Sigmoid colon (tissue), 7 donors: ENCODE data around the gene FBXO40. TPM values are rescaled to one million over a fixed set of nuclear protein-coding genes. Genes with fewer than 3 reads are reported as not detected.
A peak's percentile ranks its signal among the peaks of the same experiment; 100 is the strongest.

Experiments
- DNase-seq: peaks from one replicate; pipeline ENCODE4 v3.0.0-alpha.2; 2019
- H3K27ac ChIP-seq, 4 donors: fragments of 200-600 bp; sonication (generic); one replicate each; pipeline ENCODE4 v1.5.1; 2016 to 2019; ENCODE audit warnings: mild to moderate bottlenecking in 1 of 4
- H3K27me3 ChIP-seq, 3 donors: fragments of 200-600 bp; sonication (generic); one replicate each; pipeline ENCODE4 v1.5.1; 2019; ENCODE audit warnings: mild to moderate bottlenecking in 1 of 3
- H3K36me3 ChIP-seq, 4 donors: fragments of 200-600 bp; sonication (generic); one replicate each; pipeline ENCODE4 v1.5.1; 2016 to 2019
- H3K4me1 ChIP-seq, 4 donors: fragments of 200-600 bp; sonication (generic); one replicate each; pipeline ENCODE4 v1.5.1; 2017 to 2019
- H3K4me3 ChIP-seq, 4 donors: fragments of 200-600 bp; sonication (generic); one replicate each; pipeline ENCODE4 v1.5.1; 2017 to 2019; ENCODE audit warnings: mild to moderate bottlenecking in 2 of 4, moderate library complexity in 1 of 4
- H3K9me3 ChIP-seq, 4 donors: fragments of 200-600 bp in 3 of 4; sonication (generic) in 3 of 4; one replicate each; pipeline versions ENCODE4 v1.5.1 to v1.6.1; 2013 to 2019
- EP300 ChIP-seq, 4 donors: sonication (generic); formaldehyde crosslinking; IDR thresholded peaks; one replicate each; pipeline ENCODE4 v1.6.1; 2017; ENCODE audit warnings: antibody characterized with exemption in 4 of 4
- POLR2A ChIP-seq, 2 donors: fragments of 450-650 bp; IDR thresholded peaks; one replicate each; pipeline ENCODE4 v1.6.1; 2016; ENCODE audit warnings: antibody characterized with exemption in 2 of 2, mild to moderate bottlenecking in 2 of 2, moderate library complexity in 2 of 2
- POLR2AphosphoS5 ChIP-seq, 4 donors: sonication (generic); formaldehyde crosslinking; IDR thresholded peaks; one replicate each; pipeline ENCODE4 v1.6.1; 2017; ENCODE audit warnings: antibody characterized with exemption in 4 of 4
- WGBS, 2 donors: extraction: QIAGEN DNeasy Blood & Tissue Kit; methylation state at CpG; one replicate each; pipeline ENCODE4 v1.1.7; 2013; 5-methylcytosine and 5-hydroxymethylcytosine counted together
- intact Hi-C: fragments of 100-400 bp; cut with DNase I; formaldehyde crosslinking; loops from one replicate; pipeline ENCODE4 v1.15.1; 2023
- polyA plus RNA-seq, 3 donors: library from polyadenylated mRNA; stranded (reverse); fragments of 200-250 nt; gene quantifications; one replicate each; pipeline ENCODE4 v1.2.3, GENCODE V29; 2013
- total RNA-seq, 4 donors: library from RNA; depleted of rRNA; stranded (reverse); fragments of >200 nt; gene quantifications; one replicate each; pipeline ENCODE4 v1.1.0, GENCODE V29; 2016
- TF ChIP-seq, protein P1 (sequence below), 4 experiments: fragments of 450-650 bp in 3 of 4; fragments of 200-600 bp in 1 of 4; IDR thresholded peaks; one replicate each; pipeline ENCODE4 v1.5.1; 2016 to 2019; ENCODE audit warnings: antibody characterized with exemption in 4 of 4, mild to moderate bottlenecking in 3 of 4, moderate library complexity in 2 of 4
- donor health status: healthy with polysubstance abuse.
- donor health status: Bipolar disorder and iron deficiency.
- donor health status: healthy.

FBXO40 gene
- total and polyA plus RNA-seq, 7 donors: under 0.01 TPM; not detected in 6

DNA sequence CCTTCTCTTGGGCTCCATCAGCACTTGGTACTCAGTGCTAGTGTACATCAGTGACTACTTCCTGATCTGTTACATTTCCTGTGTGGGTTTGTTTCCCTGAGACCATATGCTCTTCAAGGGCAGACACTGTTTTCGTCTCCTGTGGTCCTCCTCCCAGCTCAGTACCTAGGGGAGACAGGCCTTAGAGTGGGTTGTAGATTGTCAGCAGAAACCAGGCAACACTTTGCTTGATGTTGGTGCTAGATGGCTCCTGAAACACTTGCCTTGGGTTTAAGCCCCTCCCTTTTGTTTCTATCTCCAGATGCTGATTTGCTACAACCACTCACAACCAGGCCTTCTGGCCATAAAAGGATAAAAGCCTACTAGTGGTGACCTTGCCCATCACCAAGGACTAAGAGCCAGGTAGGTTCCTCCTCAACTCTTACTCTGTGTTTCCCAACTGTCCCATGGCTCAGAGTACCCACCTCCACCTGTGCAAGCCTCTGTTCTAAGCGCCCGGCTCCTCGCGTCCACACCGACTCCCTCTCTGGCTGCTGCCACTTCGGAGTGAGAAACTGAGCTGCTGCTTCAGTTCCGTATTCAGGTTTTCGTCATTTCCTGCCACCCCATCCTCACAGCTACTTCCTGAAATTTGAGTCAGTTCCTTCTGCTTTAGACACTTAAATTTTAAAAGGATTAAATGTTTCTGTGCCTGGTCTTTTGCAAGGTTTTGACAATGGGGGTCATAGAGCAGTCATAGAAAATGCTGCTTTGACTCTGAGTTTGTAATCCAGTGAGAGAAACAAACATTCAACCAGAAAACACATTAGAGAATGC lies 67.4 kb downstream of the FBXO40 start, which contains the start of gene HCLS1:
Gene HCLS1 (minus strand): TSS at position 548 of the 816 bp plus-strand sequence. CDS start 2,556 bp downstream, outside the sequence.
- no peaks in the 10 kb centered on the region for H3K4me1 ChIP-seq
- no peaks in the 10 kb centered on the region for H3K27me3 ChIP-seq
- H3K4me3 ChIP-seq: peak within 1 kb of the TSS in 3 of 4 donors; percentile 7 to 32 (median 24)
- no peaks in the 10 kb centered on the region for H3K9me3 ChIP-seq
- no peak for TF ChIP-seq EP300 (IDR thresholded peaks at IDR 0.05)
- TF ChIP-seq, protein P1, sequence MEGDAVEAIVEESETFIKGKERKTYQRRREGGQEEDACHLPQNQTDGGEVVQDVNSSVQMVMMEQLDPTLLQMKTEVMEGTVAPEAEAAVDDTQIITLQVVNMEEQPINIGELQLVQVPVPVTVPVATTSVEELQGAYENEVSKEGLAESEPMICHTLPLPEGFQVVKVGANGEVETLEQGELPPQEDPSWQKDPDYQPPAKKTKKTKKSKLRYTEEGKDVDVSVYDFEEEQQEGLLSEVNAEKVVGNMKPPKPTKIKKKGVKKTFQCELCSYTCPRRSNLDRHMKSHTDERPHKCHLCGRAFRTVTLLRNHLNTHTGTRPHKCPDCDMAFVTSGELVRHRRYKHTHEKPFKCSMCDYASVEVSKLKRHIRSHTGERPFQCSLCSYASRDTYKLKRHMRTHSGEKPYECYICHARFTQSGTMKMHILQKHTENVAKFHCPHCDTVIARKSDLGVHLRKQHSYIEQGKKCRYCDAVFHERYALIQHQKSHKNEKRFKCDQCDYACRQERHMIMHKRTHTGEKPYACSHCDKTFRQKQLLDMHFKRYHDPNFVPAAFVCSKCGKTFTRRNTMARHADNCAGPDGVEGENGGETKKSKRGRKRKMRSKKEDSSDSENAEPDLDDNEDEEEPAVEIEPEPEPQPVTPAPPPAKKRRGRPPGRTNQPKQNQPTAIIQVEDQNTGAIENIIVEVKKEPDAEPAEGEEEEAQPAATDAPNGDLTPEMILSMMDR (IDR thresholded peaks at IDR 0.05): no peak
- peak in 1 of 2 donors; percentile 45 for TF ChIP-seq POLR2A (IDR thresholded peaks at IDR 0.05)
- TF ChIP-seq POLR2AphosphoS5 (IDR thresholded peaks at IDR 0.05): peak in 3 of 4 donors; percentile 62 to 66 (median 65)
- 34 to 78% methylated on average over 9 of the region's 9 CpGs for WGBS, 2 donors
- H3K27ac ChIP-seq: peak within 1 kb of the TSS; percentile 46 to 55 (median 52)
- DNase-seq: peak; percentile 76
- intact Hi-C loops: no loop called here
- peaks cover 7 to 34% (median 21%) of the 10 kb centered on the region in 4 donors for H3K36me3 ChIP-seq

DNA sequence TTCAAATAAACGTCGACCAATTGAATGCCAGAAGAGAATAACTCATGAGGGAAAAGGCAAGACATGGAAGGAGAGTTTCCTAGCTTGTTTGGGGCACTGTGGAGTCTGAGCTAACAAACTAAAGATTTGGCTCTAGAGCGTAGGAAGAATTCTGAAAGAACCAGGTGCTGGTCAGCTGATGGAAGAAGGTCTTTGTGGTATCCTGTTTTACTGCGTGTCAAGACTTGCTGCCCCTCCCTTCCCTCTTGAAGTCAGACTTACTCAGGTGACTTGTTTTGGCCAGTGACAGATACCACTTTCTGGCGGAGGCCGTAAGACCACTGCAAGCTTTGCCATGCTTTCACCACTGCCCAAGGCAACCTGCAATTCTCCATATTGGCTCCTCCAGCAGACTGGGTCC lies 68.2 kb downstream of the FBXO40 start:
- TF ChIP-seq POLR2AphosphoS5 (IDR thresholded peaks at IDR 0.05) (no peak), EP300 (IDR thresholded peaks at IDR 0.05) (no peak), POLR2A (IDR thresholded peaks at IDR 0.05) (no peak)
- peaks cover 11 to 42% (median 29%) of the 10 kb centered on the region in 4 donors for H3K36me3 ChIP-seq
- no peak for DNase-seq

DNA sequence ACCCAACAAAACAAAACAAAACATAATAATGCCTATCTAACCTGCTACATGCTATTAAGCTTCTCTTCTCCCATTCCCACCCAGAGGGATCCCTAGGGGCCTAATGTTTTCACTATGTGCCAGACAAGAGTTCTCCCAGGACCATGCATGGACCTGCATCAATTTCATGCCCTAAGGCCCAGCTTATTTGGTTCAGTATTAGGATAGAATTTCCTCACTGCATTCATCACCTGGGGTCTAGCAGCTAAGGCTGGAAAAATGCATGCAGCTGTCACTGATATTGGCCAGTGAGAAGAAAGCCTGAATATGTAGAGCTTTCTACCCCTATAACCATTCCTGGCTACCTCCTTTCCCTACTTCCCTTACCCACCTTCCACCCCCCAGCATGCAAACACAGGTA lies 69.6 kb downstream of the FBXO40 start:
- Histone ChIP-seq H3K4me1 (no peaks in the 10 kb centered on the region), H3K27me3 (no peaks in the 10 kb centered on the region), H3K4me3 (no peak overlapping the region), H3K27ac (no peak overlapping the region), H3K36me3 (peaks cover 12 to 56% (median 41%) of the 10 kb centered on the region in 4 donors), H3K9me3 (no peaks in the 10 kb centered on the region)
- DNase-seq: no peak
- intact Hi-C loops: no loop called here
- TF ChIP-seq EP300 (IDR thresholded peaks at IDR 0.05) (no peak), POLR2AphosphoS5 (IDR thresholded peaks at IDR 0.05) (no peak), POLR2A (IDR thresholded peaks at IDR 0.05) (no peak)
- TF ChIP-seq, protein P1 (IDR thresholded peaks at IDR 0.05): no peak

More for the DNA sequence above, 68.2 kb downstream of the FBXO40 start:
- Histone ChIP-seq H3K4me3 (no peak overlapping the region), H3K9me3 (no peaks in the 10 kb centered on the region), H3K27me3 (no peaks in the 10 kb centered on the region), H3K4me1 (no peaks in the 10 kb centered on the region), H3K27ac (peak overlapping the region in 3 of 4 donors; percentile 46 to 55 (median 54))
- WGBS, 2 donors: 86 to 92% methylated on average over 6 of the region's 6 CpGs
- intact Hi-C loops: no loop called here

DNA sequence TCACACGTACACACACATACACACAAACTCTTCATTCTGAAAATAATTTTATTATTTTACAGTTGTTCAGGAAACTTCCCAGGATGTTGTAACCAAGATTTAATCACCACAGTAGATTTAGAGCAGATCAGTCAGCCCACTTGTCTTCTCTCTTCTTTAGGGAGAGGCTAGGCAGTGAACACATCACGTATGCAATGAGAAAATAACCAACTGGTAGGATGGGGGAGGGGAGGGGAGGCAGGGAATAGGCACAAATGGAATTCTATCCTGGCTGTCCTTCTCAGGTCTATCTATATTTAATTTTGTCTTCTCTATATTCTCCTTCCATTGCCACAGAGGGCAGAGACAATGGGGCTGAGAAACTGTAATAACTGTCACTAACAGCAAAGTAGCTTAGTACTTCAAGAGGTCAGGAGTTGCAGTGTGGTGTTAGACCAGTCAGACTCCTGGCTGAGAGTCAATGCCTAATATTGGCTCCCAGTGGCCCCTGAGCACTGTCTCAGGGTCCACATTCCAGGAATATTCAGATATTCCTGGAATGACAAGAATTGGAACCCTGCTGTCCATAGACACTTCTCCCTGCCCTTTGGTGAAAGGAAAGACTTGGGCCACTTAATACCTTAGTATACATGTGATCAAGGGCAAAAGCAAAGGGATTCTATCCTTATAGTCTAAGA lies 70.1 kb downstream of the FBXO40 start:
- TF ChIP-seq, protein P1 (IDR thresholded peaks at IDR 0.05): no peak
- intact Hi-C loops: no loop called here
- peaks cover 15 to 62% (median 47%) of the 10 kb centered on the region in 4 donors for H3K36me3 ChIP-seq
- DNase-seq: no peak
- no peak overlapping the region for H3K27ac ChIP-seq
- no peaks in the 10 kb centered on the region for H3K4me1 ChIP-seq
- H3K9me3 ChIP-seq: no peaks in the 10 kb centered on the region
- WGBS, 2 donors: 65 to 96% methylated on average over 2 of the region's 2 CpGs
- no peak overlapping the region for H3K4me3 ChIP-seq
- no peaks in the 10 kb centered on the region for H3K27me3 ChIP-seq

DNA sequence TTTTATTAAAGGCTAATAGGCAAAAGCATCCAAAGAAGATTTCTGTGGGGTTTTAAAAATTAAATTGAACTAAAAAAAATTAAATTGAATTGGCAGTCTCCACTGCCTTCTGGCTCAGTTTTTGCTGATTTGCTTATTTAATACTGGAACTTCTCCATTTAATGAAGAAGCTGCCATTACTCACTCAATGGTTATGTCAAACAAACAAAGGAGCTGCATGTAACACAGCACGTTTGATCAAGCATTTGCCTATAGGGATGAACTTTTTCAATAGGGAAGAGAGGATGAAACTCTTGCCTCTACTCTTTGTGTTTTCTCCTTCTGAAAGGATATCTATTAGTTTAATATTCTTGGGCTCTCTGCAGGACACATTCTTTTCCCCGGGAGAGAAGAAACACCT lies 72.3 kb downstream of the FBXO40 start:
- 63 to 82% methylated on average over 2 of the region's 2 CpGs for WGBS, 2 donors
- DNase-seq: no peak
- TF ChIP-seq POLR2AphosphoS5 (IDR thresholded peaks at IDR 0.05) (no peak), EP300 (IDR thresholded peaks at IDR 0.05) (no peak), POLR2A (IDR thresholded peaks at IDR 0.05) (no peak)
- TF ChIP-seq, protein P1 (IDR thresholded peaks at IDR 0.05): no peak
- H3K9me3 ChIP-seq: no peaks in the 10 kb centered on the region
- no peak overlapping the region for H3K4me3 ChIP-seq
- H3K4me1 ChIP-seq: no peaks in the 10 kb centered on the region
- H3K36me3 ChIP-seq: peaks cover 21 to 84% (median 52%) of the 10 kb centered on the region in 4 donors
- no peak overlapping the region for H3K27ac ChIP-seq
- intact Hi-C loops: no loop called here
- H3K27me3 ChIP-seq: no peaks in the 10 kb centered on the region
